ENCODE results near the gene TMEM120B.

Gene TMEM120B

DNA sequence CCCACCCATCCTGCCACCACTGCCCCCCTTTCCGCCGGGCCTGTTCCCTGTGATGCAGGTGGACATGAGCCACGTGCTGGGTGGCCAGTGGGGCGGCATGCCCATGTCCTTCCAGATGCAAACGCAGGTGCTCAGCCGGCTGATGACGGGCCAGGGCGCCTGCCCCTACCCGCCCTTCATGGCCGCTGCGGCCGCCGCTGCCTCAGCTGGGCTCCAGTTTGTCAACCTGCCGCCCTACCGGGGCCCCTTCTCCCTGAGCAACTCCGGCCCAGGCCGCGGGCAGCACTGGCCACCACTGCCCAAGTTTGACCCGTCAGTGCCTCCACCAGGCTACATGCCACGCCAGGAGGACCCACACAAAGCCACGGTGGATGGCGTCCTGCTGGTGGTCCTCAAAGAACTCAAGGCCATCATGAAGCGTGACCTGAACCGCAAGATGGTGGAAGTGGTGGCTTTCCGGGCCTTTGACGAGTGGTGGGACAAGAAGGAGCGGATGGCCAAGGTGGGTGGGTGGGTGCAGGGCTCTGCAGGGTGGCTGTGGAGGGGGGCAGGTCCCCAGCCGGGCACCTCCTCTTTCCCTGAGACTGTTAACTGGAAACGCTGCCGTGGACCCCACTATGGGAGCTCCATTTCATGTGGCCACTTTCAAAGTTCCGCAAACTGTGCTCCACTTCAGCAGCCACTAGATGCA, 102.0 kb downstream of the TMEM120B start:
- H3K36me3 ChIP-seq (ENCODE audit: control insufficient read depth, insufficient read depth, low read length): peaks cover 38% of the 10 kb centered on the region
- no peak overlapping the region for H3K4me3 ChIP-seq (ENCODE audit: insufficient read depth, low read depth, low read length)
- H3K4me1 ChIP-seq (ENCODE audit: control insufficient read depth, insufficient read depth, low read length): peaks cover 18% of the 10 kb centered on the region
- no peak overlapping the region for H3K27ac ChIP-seq (ENCODE audit: insufficient read depth, low read depth, low read length, poor library complexity, severe bottlenecking)
- H3K27me3 ChIP-seq (ENCODE audit: control insufficient read depth, insufficient read depth, low read length, poor library complexity, severe bottlenecking): no peaks in the 10 kb centered on the region
- 95% methylated on average over 31 of the region's 31 CpGs for WGBS, 2 experiments
- H3K9me3 ChIP-seq (ENCODE audit: control insufficient read depth, low read length): no peaks in the 10 kb centered on the region

DNA sequence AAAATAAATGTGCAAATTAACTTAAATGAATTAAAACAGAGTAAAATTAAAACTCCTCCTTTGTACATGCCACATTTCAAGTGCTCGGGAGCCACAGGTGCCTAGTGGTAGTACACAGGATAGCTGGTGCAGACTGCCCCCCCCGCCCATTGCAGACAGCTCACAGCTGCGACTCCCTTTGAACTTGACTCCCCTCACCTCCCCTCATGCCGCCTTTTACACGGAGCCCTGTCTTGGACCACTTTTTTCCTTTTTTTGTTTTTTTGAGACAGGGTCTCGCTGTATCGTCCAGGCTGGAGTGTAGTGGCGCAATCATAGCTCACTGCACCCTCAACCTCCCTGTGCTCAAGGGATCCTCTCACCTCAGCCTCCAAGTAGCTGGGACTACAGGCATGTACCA, 102.7 kb downstream of the TMEM120B start:
- no peak overlapping the region for H3K27ac ChIP-seq (ENCODE audit: insufficient read depth, low read depth, low read length, poor library complexity, severe bottlenecking)
- H3K9me3 ChIP-seq (ENCODE audit: control insufficient read depth, low read length): no peaks in the 10 kb centered on the region
- H3K36me3 ChIP-seq (ENCODE audit: control insufficient read depth, insufficient read depth, low read length): peaks cover 44% of the 10 kb centered on the region
- H3K4me1 ChIP-seq (ENCODE audit: control insufficient read depth, insufficient read depth, low read length): peaks cover 18% of the 10 kb centered on the region
- H3K27me3 ChIP-seq (ENCODE audit: control insufficient read depth, insufficient read depth, low read length, poor library complexity, severe bottlenecking): no peaks in the 10 kb centered on the region
- WGBS, 2 experiments: 91 to 93% methylated on average over 8 of the region's 8 CpGs
- no peak overlapping the region for H3K4me3 ChIP-seq (ENCODE audit: insufficient read depth, low read depth, low read length)

DNA sequence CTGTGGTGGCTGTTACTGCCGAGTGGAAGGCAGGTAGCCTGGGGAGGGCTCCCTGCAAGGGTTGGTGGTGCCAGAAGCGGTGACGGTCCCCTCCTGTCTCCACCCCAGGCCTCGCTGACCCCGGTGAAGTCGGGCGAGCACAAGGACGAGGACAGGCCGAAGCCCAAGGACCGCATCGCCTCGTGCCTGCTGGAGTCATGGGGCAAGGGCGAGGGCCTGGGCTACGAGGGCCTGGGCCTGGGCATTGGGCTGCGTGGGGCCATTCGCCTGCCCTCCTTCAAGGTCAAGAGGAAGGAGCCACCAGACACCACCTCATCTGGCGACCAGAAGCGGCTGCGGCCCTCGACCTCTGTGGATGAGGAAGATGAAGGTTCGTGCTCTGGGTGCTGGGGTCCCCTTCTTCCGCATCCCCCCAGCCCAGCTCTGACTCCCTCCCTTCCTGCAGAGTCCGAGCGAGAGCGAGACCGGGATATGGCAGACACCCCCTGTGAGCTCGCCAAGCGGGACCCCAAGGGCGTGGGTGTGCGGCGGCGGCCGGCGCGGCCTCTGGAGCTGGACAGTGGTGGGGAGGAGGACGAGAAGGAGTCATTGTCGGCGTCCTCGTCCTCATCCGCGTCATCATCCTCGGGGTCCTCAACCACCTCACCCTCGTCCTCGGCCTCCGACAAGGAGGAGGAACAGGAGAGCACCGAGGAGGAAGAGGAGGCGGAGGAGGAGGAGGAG, 104.5 kb downstream of the TMEM120B start:
- peaks cover 8% of the 10 kb centered on the region for H3K4me1 ChIP-seq (ENCODE audit: control insufficient read depth, insufficient read depth, low read length)

DNA sequence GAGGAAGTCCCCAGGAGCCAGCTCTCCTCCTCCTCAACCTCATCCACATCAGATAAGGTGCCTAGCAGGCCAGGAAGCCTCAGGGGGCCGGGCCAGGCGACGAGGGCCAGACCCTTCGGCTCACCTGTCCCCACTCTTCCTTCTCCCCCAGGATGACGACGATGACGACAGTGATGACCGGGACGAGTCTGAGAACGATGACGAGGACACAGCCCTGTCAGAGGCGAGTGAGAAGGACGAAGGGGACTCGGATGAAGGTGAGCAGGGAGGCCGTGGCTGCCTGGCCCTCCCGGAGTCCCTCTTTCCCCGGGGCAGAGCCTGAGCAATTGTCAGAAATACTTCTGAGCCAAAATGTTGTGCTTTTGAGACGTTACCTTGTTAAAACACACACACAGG, 105.1 kb downstream of the TMEM120B start:
- H3K36me3 ChIP-seq (ENCODE audit: control insufficient read depth, insufficient read depth, low read length): peaks cover 36% of the 10 kb centered on the region
- WGBS, 2 experiments: 96 to 97% methylated on average over 18 of the region's 18 CpGs
- H3K4me3 ChIP-seq (ENCODE audit: insufficient read depth, low read depth, low read length): no peak overlapping the region
- H3K27ac ChIP-seq (ENCODE audit: insufficient read depth, low read depth, low read length, poor library complexity, severe bottlenecking): no peak overlapping the region
- H3K9me3 ChIP-seq (ENCODE audit: control insufficient read depth, low read length): no peaks in the 10 kb centered on the region
- peaks cover 7% of the 10 kb centered on the region for H3K4me1 ChIP-seq (ENCODE audit: control insufficient read depth, insufficient read depth, low read length)
- no peaks in the 10 kb centered on the region for H3K27me3 ChIP-seq (ENCODE audit: control insufficient read depth, insufficient read depth, low read length, poor library complexity, severe bottlenecking)

More for the DNA sequence above, 104.5 kb downstream of the TMEM120B start:
- no peaks in the 10 kb centered on the region for H3K27me3 ChIP-seq (ENCODE audit: control insufficient read depth, insufficient read depth, low read length, poor library complexity, severe bottlenecking)
- WGBS, 2 experiments: 96 to 97% methylated on average over 46 to 47 of the region's 47 CpGs
- H3K4me3 ChIP-seq (ENCODE audit: insufficient read depth, low read depth, low read length): no peak overlapping the region
- peaks cover 36% of the 10 kb centered on the region for H3K36me3 ChIP-seq (ENCODE audit: control insufficient read depth, insufficient read depth, low read length)
- no peak overlapping the region for H3K27ac ChIP-seq (ENCODE audit: insufficient read depth, low read depth, low read length, poor library complexity, severe bottlenecking)
- no peaks in the 10 kb centered on the region for H3K9me3 ChIP-seq (ENCODE audit: control insufficient read depth, low read length)

DNA sequence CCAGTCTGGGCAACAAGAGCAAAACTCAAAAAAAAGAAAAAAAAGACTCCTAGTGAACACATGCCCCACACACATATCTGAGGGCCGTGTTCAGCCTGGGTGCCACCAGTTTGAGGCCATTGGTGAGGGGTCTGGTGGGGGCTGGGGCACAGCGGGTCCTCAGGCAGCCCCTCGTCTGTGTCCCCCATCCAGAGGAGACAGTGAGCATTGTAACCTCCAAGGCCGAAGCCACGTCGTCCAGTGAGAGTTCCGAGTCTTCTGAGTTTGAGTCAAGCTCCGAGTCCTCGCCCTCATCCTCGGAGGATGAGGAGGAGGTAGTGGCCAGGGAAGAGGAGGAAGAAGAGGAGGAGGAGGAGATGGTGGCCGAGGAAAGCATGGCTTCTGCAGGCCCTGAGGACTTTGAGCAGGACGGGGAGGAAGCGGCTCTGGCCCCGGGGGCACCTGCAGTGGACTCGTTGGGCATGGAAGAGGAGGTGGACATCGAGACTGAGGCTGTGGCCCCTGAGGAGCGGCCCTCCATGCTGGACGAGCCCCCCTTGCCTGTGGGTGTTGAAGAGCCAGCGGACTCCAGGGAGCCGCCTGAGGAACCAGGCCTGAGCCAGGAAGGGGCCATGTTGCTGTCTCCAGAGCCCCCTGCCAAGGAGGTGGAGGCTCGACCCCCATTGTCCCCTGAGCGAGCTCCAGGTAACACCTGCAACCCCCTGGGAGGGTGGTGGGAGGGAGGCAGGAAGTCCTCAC, 106.8 kb downstream of the TMEM120B start:
- 94 to 97% methylated on average over 22 of the region's 22 CpGs for WGBS, 2 experiments
- no peak overlapping the region for H3K27ac ChIP-seq (ENCODE audit: insufficient read depth, low read depth, low read length, poor library complexity, severe bottlenecking)
- peaks cover 45% of the 10 kb centered on the region for H3K36me3 ChIP-seq (ENCODE audit: control insufficient read depth, insufficient read depth, low read length)
- no peaks in the 10 kb centered on the region for H3K9me3 ChIP-seq (ENCODE audit: control insufficient read depth, low read length)
- H3K4me3 ChIP-seq (ENCODE audit: insufficient read depth, low read depth, low read length): no peak overlapping the region
- H3K4me1 ChIP-seq (ENCODE audit: control insufficient read depth, insufficient read depth, low read length): no peaks in the 10 kb centered on the region
- no peaks in the 10 kb centered on the region for H3K27me3 ChIP-seq (ENCODE audit: control insufficient read depth, insufficient read depth, low read length, poor library complexity, severe bottlenecking)

DNA sequence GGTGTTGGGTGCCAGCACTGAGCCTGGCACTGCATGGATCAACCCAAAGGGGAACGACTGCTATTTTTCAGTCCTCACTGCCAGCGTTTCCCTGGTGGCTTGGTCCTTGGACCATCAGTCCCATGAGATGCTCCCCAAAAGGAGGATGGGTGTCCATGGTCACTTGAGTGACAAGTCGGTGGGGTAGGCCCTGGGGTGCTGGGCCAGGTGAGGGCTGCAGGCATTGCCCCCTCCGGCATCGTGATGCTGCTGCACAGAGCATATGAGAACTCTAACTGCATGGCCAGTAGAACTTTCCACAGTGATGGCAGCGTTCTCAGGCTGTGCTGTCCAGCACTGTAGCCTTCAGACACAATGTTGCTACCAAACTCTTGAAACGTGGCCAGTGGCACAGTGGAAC, 107.5 kb downstream of the TMEM120B start:
- Histone ChIP-seq H3K9me3 (ENCODE audit: control insufficient read depth, low read length) (no peaks in the 10 kb centered on the region), H3K4me3 (ENCODE audit: insufficient read depth, low read depth, low read length) (no peak overlapping the region), H3K27me3 (ENCODE audit: control insufficient read depth, insufficient read depth, low read length, poor library complexity, severe bottlenecking) (no peaks in the 10 kb centered on the region), H3K27ac (ENCODE audit: insufficient read depth, low read depth, low read length, poor library complexity, severe bottlenecking) (no peak overlapping the region), H3K4me1 (ENCODE audit: control insufficient read depth, insufficient read depth, low read length) (no peaks in the 10 kb centered on the region), H3K36me3 (ENCODE audit: control insufficient read depth, insufficient read depth, low read length) (peaks cover 45% of the 10 kb centered on the region)
- 96 to 97% methylated on average over 7 of the region's 7 CpGs for WGBS, 2 experiments

DNA sequence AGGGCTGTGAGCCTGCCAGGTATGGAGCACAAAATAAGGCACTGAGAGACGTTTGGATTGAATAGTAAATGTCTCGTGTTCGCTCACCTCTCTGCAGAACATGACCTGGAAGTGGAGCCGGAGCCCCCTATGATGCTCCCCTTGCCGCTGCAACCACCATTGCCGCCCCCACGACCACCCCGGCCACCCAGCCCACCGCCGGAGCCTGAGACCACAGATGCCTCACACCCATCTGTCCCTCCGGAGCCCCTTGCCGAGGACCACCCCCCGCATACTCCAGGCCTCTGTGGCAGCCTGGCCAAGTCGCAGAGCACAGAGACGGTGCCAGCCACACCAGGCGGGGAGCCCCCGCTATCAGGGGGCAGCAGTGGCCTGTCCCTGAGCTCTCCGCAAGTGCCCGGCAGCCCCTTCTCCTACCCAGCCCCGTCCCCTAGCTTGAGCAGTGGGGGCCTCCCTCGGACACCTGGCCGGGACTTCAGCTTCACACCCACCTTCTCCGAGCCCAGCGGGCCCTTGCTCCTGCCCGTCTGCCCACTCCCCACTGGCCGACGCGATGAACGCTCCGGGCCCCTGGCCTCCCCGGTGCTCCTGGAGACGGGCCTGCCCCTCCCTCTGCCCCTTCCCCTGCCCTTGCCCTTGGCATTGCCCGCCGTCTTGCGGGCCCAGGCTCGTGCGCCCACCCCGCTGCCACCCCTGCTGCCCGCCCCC, 110.0 kb downstream of the TMEM120B start:
- H3K36me3 ChIP-seq (ENCODE audit: control insufficient read depth, insufficient read depth, low read length): peaks cover 34% of the 10 kb centered on the region

DNA sequence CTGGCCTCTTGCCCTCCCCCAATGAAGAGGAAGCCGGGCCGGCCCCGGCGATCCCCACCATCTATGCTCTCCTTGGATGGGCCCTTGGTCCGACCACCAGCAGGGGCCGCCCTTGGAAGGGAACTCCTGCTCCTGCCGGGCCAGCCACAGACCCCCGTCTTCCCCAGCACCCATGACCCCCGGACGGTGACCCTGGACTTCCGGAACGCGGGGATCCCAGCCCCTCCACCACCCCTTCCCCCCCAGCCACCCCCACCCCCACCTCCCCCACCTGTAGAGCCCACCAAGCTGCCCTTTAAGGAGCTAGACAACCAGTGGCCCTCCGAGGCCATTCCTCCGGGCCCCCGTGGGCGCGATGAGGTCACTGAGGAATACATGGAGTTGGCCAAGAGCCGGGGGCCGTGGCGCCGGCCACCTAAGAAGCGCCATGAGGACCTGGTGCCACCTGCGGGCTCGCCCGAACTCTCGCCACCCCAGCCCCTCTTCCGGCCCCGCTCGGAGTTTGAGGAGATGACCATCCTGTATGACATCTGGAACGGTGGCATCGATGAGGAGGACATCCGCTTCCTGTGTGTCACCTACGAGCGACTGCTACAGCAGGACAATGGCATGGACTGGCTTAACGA, 110.7 kb downstream of the TMEM120B start:
- H3K36me3 ChIP-seq (ENCODE audit: control insufficient read depth, insufficient read depth, low read length): peaks cover 35% of the 10 kb centered on the region
- no peak overlapping the region for H3K4me3 ChIP-seq (ENCODE audit: insufficient read depth, low read depth, low read length)
- H3K9me3 ChIP-seq (ENCODE audit: control insufficient read depth, low read length): no peaks in the 10 kb centered on the region
- no peak overlapping the region for H3K27ac ChIP-seq (ENCODE audit: insufficient read depth, low read depth, low read length, poor library complexity, severe bottlenecking)
- 90 to 91% methylated on average over 30 to 31 of the region's 36 CpGs for WGBS, 2 experiments
- H3K27me3 ChIP-seq (ENCODE audit: control insufficient read depth, insufficient read depth, low read length, poor library complexity, severe bottlenecking): no peaks in the 10 kb centered on the region
- H3K4me1 ChIP-seq (ENCODE audit: control insufficient read depth, insufficient read depth, low read length): no peaks in the 10 kb centered on the region

More for the DNA sequence above, 110.0 kb downstream of the TMEM120B start:
- no peaks in the 10 kb centered on the region for H3K4me1 ChIP-seq (ENCODE audit: control insufficient read depth, insufficient read depth, low read length)
- H3K4me3 ChIP-seq (ENCODE audit: insufficient read depth, low read depth, low read length): no peak overlapping the region
- WGBS, 2 experiments: 94 to 95% methylated on average over 39 of the region's 39 CpGs
- no peaks in the 10 kb centered on the region for H3K27me3 ChIP-seq (ENCODE audit: control insufficient read depth, insufficient read depth, low read length, poor library complexity, severe bottlenecking)
- no peak overlapping the region for H3K27ac ChIP-seq (ENCODE audit: insufficient read depth, low read depth, low read length, poor library complexity, severe bottlenecking)
- no peaks in the 10 kb centered on the region for H3K9me3 ChIP-seq (ENCODE audit: control insufficient read depth, low read length)

DNA sequence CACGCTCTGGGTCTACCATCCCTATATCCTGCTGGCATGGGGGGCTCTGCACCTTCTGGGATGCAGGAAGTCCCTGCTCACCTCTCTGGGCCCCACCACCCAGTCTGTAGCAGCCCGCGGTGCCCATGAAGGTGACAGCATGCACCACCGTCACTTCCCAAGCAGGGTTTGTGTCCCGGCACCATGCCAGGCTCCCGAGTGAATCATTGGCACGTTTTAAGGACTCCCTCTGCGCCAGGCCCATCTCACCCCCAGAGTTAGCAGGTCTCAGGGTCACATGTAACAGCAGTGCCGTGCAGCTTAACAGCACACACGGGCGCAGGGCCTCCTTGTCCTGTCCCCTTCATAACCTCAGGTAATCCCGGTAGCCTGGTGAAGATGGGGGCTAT, 111.2 kb downstream of the TMEM120B start:
- H3K4me3 ChIP-seq (ENCODE audit: insufficient read depth, low read depth, low read length): no peak overlapping the region
- no peak overlapping the region for H3K27ac ChIP-seq (ENCODE audit: insufficient read depth, low read depth, low read length, poor library complexity, severe bottlenecking)
- H3K4me1 ChIP-seq (ENCODE audit: control insufficient read depth, insufficient read depth, low read length): no peaks in the 10 kb centered on the region
- H3K36me3 ChIP-seq (ENCODE audit: control insufficient read depth, insufficient read depth, low read length): peaks cover 35% of the 10 kb centered on the region
- H3K9me3 ChIP-seq (ENCODE audit: control insufficient read depth, low read length): no peaks in the 10 kb centered on the region
- no peaks in the 10 kb centered on the region for H3K27me3 ChIP-seq (ENCODE audit: control insufficient read depth, insufficient read depth, low read length, poor library complexity, severe bottlenecking)
- WGBS, 2 experiments: 87 to 88% methylated on average over 12 of the region's 12 CpGs

Data from ectodermal cell (in vitro differentiated cells).